GM19023 (cell line): ENCODE measurements around the gene PCIF1.
A peak's percentile ranks its signal among the peaks of the same experiment; 100 is the strongest.

Source experiments
- ATAC-seq: cut with Tn5 transposase; IDR thresholded peaks from one replicate; pipeline ENCODE4 v1.9.1; 2021; ENCODE audit warnings: mild to moderate bottlenecking, moderate library complexity; ENCODE audit not compliant: unreplicated experiment

PCIF1 gene

GRCh38 chr20:45964006-45964400 lies 29.5 kb downstream of the PCIF1 start:
- ATAC-seq = no peak

- ATAC-seq = no peak
These were observed 30.9 kb downstream of the PCIF1 start for GRCh38 chr20:45965169-45966002.

- no peak for ATAC-seq
These were observed 33.1 kb downstream of the PCIF1 start for GRCh38 chr20:45967551-45968080.

GRCh38 chr20:45968081-45968671 lies 33.7 kb downstream of the PCIF1 start:
- ATAC-seq = no peak

- ATAC-seq = no peak
These were observed 34.6 kb downstream of the PCIF1 start for GRCh38 chr20:45968801-45969711.

- ATAC-seq = no peak
These were observed 35.5 kb downstream of the PCIF1 start for GRCh38 chr20:45969712-45970634.

- peak; percentile 6 for ATAC-seq
These were observed 36.4 kb downstream of the PCIF1 start for GRCh38 chr20:45970646-45971424.

- peak; percentile 16 for ATAC-seq
These were observed 36.9 kb downstream of the PCIF1 start for GRCh38 chr20:45971425-45971674.

- peak; percentile 79 for ATAC-seq
These were observed 37.4 kb downstream of the PCIF1 start, which contains the start of gene ZNF335 for GRCh38 chr20:45971675-45972499. Gene ZNF335 (minus strand): TSS chr20:45972203. CDS start chr20:45971410, 793 bp downstream.

GRCh38 chr20:45972500-45973183 lies 38.2 kb downstream of the PCIF1 start:
- ATAC-seq = no peak

- ATAC-seq = no peak
These were observed 40.5 kb downstream of the PCIF1 start for GRCh38 chr20:45974896-45975565.

GRCh38 chr20:45975686-45976085 lies 41.2 kb downstream of the PCIF1 start:
- ATAC-seq = no peak

GRCh38 chr20:45976086-45976485 lies 41.6 kb downstream of the PCIF1 start:
- ATAC-seq = no peak

- ATAC-seq = no peak
These were observed 46.8 kb downstream of the PCIF1 start for GRCh38 chr20:45981261-45981660.

GRCh38 chr20:45983279-45983743 lies 48.8 kb downstream of the PCIF1 start:
- ATAC-seq = no peak

- ATAC-seq = no peak
These were observed 51.1 kb downstream of the PCIF1 start for GRCh38 chr20:45985573-45985972.

- ATAC-seq = no peak
These were observed 52.8 kb downstream of the PCIF1 start for GRCh38 chr20:45987108-45987780.
